Right atrium auricular region (tissue), 2 donors: ENCODE measurements around the gene CCAR1. TPM values are rescaled to one million over a fixed set of nuclear protein-coding genes. Genes with fewer than 3 reads are reported as not detected.
"Not testable (repeated sequence)": the region's sequence is repeated elsewhere in the genome, so short reads cannot be mapped to it uniquely, and the experiment has no call there.

Experiments used
- DNase-seq: peaks from one replicate; pipeline ENCODE4 v3.0.0-alpha.2; 2019; ENCODE audit warnings: low spot score
- H3K27ac ChIP-seq, 2 donors: fragments of 200-600 bp; sonication (generic); 1 replicate in 1 of 2; 2 replicates in 1 of 2; pipeline ENCODE4 v1.5.1; 2016 to 2019
- H3K27me3 ChIP-seq, 2 donors: fragments of 200-600 bp; sonication (generic); one replicate each; pipeline versions ENCODE4 v1.5.1 to v1.6.0; 2017 to 2019
- H3K36me3 ChIP-seq: fragments of 200-600 bp; sonication (generic); one replicate; pipeline ENCODE4 v1.5.1; 2016
- H3K4me1 ChIP-seq, 2 donors: fragments of 200-600 bp; sonication (generic); one replicate each; pipeline versions ENCODE4 v1.5.1 to v1.6.0; 2017 to 2019
- H3K4me3 ChIP-seq, 2 donors: fragments of 200-600 bp; sonication (generic); 1 replicate in 1 of 2; 2 replicates in 1 of 2; pipeline ENCODE4 v1.5.1; 2017 to 2019; ENCODE audit warnings: mild to moderate bottlenecking in 1 of 2, moderate library complexity in 1 of 2
- H3K9me3 ChIP-seq, 2 donors: fragments of 200-600 bp; sonication (generic); one replicate each; pipeline ENCODE4 v1.5.1; 2019
- total RNA-seq, 2 donors: library from RNA; depleted of rRNA; stranded (reverse); fragments of >200 nt; gene quantifications; one replicate each; pipeline ENCODE4 v1.1.0, GENCODE V29; 2016
- TF ChIP-seq, protein P1 (sequence below), 2 donors: fragments of 200-600 bp; sonication (generic); IDR thresholded peaks; one replicate each; pipeline ENCODE4 v1.5.1; 2019; ENCODE audit warnings: antibody characterized with exemption in 2 of 2

CCAR1 gene
- total RNA-seq, 2 donors from 2014 or later = 21.0 to 25.0 TPM

- Histone ChIP-seq H3K27me3 (no peaks in the 10 kb centered on the region), H3K36me3 (no peaks in the 10 kb centered on the region), H3K9me3 (no peaks in the 10 kb centered on the region), H3K27ac (no peak overlapping the region), H3K4me1 (peaks cover 0 to 7% of the 10 kb centered on the region in 2 donors), H3K4me3 (no peak overlapping the region)
- no peak for DNase-seq
- TF ChIP-seq, protein P1, sequence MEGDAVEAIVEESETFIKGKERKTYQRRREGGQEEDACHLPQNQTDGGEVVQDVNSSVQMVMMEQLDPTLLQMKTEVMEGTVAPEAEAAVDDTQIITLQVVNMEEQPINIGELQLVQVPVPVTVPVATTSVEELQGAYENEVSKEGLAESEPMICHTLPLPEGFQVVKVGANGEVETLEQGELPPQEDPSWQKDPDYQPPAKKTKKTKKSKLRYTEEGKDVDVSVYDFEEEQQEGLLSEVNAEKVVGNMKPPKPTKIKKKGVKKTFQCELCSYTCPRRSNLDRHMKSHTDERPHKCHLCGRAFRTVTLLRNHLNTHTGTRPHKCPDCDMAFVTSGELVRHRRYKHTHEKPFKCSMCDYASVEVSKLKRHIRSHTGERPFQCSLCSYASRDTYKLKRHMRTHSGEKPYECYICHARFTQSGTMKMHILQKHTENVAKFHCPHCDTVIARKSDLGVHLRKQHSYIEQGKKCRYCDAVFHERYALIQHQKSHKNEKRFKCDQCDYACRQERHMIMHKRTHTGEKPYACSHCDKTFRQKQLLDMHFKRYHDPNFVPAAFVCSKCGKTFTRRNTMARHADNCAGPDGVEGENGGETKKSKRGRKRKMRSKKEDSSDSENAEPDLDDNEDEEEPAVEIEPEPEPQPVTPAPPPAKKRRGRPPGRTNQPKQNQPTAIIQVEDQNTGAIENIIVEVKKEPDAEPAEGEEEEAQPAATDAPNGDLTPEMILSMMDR (IDR thresholded peaks at IDR 0.05) = no peak
Measured at GRCh38 chr10:68828833-68829232, 107.8 kb downstream of the CCAR1 start.

DNA sequence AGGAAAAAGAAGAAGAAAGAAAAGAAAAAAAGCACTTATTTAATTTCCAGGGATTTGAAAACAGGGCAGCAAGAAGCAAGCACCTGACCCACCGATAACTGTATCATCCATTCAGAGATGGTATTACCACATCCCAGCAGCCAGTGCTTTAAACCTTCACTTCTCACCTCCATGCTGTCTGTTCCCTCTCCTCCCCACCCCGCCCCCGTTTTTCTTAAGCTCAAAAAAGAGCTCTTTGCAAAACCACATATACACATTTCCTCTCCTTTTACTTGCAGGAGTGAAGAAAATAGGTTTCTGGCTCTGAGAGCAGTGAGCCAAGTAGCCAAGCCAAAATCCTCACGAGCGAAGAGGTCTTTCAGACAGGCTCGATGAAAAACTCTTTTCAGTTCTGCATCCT lies 108.5 kb downstream of the CCAR1 start:
- Histone ChIP-seq H3K4me3 (no peak overlapping the region), H3K27ac (no peak overlapping the region), H3K9me3 (no peaks in the 10 kb centered on the region), H3K27me3 (no peaks in the 10 kb centered on the region), H3K36me3 (no peaks in the 10 kb centered on the region), H3K4me1 (peaks cover 0 to 7% of the 10 kb centered on the region in 2 donors)
- DNase-seq = no peak
- TF ChIP-seq, protein P1 (IDR thresholded peaks at IDR 0.05) = no peak

- no peak overlapping the region for H3K27ac ChIP-seq
- peaks cover 0 to 7% of the 10 kb centered on the region in 2 donors for H3K4me1 ChIP-seq
- no peak overlapping the region for H3K4me3 ChIP-seq
- no peaks in the 10 kb centered on the region for H3K9me3 ChIP-seq
- no peak for DNase-seq
- TF ChIP-seq, protein P1 (IDR thresholded peaks at IDR 0.05) = no peak
- H3K27me3 ChIP-seq = no peaks in the 10 kb centered on the region
- no peaks in the 10 kb centered on the region for H3K36me3 ChIP-seq
Measured at GRCh38 chr10:68829952-68830351, 108.9 kb downstream of the CCAR1 start.

GRCh38 chr10:68831961-68832455 lies 111.0 kb downstream of the CCAR1 start:
- H3K27me3 ChIP-seq = no peaks in the 10 kb centered on the region
- H3K4me3 ChIP-seq = no peak overlapping the region
- no peaks in the 10 kb centered on the region for H3K36me3 ChIP-seq
- H3K27ac ChIP-seq = no peak overlapping the region
- DNase-seq = no peak
- no peaks in the 10 kb centered on the region for H3K9me3 ChIP-seq
- TF ChIP-seq, protein P1 (IDR thresholded peaks at IDR 0.05) = no peak
- H3K4me1 ChIP-seq = peaks cover 0 to 2% of the 10 kb centered on the region in 2 donors

DNA sequence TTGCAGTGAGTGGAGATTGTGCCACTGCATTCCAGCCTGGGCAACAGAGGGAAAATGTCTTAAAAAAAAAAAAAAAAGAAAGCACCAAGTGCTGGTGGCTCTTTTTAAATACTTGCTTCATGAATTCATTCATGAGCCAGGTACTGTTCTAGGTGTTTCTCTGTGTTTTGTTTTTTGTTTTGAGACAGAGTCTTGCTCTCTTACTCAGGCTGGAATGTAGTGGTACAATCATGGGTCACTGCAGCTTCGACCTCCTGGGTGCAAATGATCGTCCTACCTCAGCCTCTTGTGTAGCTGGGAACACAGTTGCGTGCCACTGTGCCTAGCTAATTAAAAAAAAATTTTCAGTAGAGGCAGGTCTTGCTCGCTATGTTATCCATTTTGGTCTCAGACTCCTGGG lies 111.6 kb downstream of the CCAR1 start:
- Histone ChIP-seq H3K27me3 (no peaks in the 10 kb centered on the region), H3K36me3 (no peaks in the 10 kb centered on the region), H3K9me3 (no peaks in the 10 kb centered on the region), H3K27ac (no peak overlapping the region), H3K4me1 (no peaks in the 10 kb centered on the region), H3K4me3 (no peak overlapping the region)
- DNase-seq = no peak
- TF ChIP-seq, protein P1 (IDR thresholded peaks at IDR 0.05) = no peak

DNA sequence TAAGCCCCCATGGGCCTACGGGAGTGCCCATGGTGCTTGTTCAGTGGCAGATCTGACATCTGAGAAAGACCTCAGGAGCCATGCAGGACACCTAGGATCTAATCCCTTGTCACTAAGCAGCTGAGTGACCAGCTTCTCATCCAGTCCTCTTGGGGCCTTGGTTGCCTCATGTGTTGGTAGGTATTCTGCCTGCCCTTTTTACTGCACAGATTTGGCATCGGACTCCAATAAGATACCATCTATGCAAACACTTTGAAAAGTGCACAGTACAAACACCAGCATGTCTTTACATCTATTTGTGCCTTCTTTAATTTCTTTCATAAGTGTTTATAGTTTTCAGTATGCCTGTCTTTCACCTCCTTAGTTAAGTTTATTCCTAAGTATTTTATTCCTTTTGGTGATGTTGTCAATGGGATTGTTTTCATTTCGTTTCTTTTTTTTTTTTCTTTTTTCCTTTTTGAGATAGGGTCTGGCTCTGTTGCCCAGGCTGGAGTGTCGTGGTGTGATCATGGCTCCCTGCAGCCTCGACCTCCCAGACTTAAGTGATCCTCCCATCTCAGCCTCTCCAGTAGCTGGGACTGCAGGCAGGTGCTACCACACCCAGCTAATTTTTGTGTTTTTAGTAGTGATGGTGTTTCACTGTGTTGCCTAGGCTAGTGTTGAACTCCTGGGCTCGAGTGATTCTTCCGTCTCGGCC lies 116.7 kb downstream of the CCAR1 start:
- no peak overlapping the region for H3K27ac ChIP-seq
- H3K36me3 ChIP-seq = no peaks in the 10 kb centered on the region
- no peaks in the 10 kb centered on the region for H3K9me3 ChIP-seq
- H3K4me3 ChIP-seq = no peak overlapping the region
- H3K27me3 ChIP-seq = no peaks in the 10 kb centered on the region
- no peak for DNase-seq
- TF ChIP-seq, protein P1 (IDR thresholded peaks at IDR 0.05) = no peak
- no peaks in the 10 kb centered on the region for H3K4me1 ChIP-seq

DNA sequence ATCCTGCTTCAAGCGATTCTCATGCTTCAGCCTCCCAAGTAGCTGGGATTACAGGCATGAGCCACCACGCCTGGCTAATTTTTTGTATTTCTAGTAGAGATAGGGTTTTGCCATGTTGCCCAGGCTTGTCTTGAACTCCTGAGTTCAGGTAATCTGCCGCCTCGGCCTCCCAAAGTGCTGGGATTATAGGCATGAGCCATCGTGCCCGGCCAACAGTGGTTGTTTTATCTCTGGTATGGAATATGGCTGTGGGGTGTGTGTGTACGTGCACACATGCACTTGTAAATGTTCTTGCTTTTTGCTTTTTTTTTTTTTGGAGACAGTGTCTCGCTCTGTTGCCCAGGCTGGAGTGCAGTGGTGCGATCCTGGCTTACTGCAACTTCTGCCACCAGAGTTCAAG lies 119.6 kb downstream of the CCAR1 start:
- not testable (repeated sequence) for H3K27ac ChIP-seq, H3K4me3 ChIP-seq, H3K36me3 ChIP-seq, H3K9me3 ChIP-seq, DNase-seq, H3K4me1 ChIP-seq, H3K27me3 ChIP-seq
